MCF 10A (cell line): ENCODE results near the gene MTMR3. TPM values are rescaled to one million over a fixed set of nuclear protein-coding genes. Genes with fewer than 3 reads are reported as not detected.

Source experiments
- BruUV-seq: library from RNA; stranded (reverse); fragments of 400-500 nt; replicated peaks from 2 replicates; lab custom pipeline; 2021; lab: Mats Ljungman, UMichigan
- CTCF ChIA-PET: fragments of 300-600 bp; sonication (Branson Sonifier 250); formaldehyde crosslinking; extraction: SDS; loops from one replicate; lab custom pipeline; 2021; ENCODE audit warnings: antibody characterized with exemption, inconsistent platforms; lab: Yijun Ruan, JAX
- POLR2A ChIA-PET: fragments of 300-600, 350-650 bp; sonication (Branson Sonifier 250); formaldehyde crosslinking; extraction: SDS; loops from one replicate; lab custom pipeline; 2020; ENCODE audit warnings: antibody characterized with exemption, inconsistent platforms; lab: Yijun Ruan, JAX
- DNase-seq: peaks from one replicate; pipeline ENCODE4 v3.0.0-alpha.2; 2018; ENCODE audit not compliant: unreplicated experiment
- H3K27ac Mint-ChIP-seq: one replicate; pipeline ENCODE4 v1.8.0; 2022; ENCODE audit warnings: mild to moderate bottlenecking, low read depth, mixed read lengths; ENCODE audit not compliant: unreplicated experiment
- H3K27me3 Mint-ChIP-seq: one replicate; pipeline ENCODE4 v1.8.0; 2022; ENCODE audit warnings: mixed read lengths; ENCODE audit not compliant: insufficient read depth, unreplicated experiment
- H3K36me3 Mint-ChIP-seq: one replicate; pipeline ENCODE4 v1.8.0; 2022; ENCODE audit warnings: mild to moderate bottlenecking, moderate library complexity, mixed read lengths; ENCODE audit not compliant: insufficient read depth, unreplicated experiment
- H3K4me1 Mint-ChIP-seq: one replicate; pipeline ENCODE4 v1.8.0; 2022; ENCODE audit warnings: mixed read lengths; ENCODE audit not compliant: insufficient read depth, unreplicated experiment
- H3K4me3 Mint-ChIP-seq: one replicate; pipeline ENCODE4 v1.8.0; 2022; ENCODE audit warnings: mild to moderate bottlenecking, moderate library complexity, mixed read lengths; ENCODE audit not compliant: unreplicated experiment
- H3K9me3 Mint-ChIP-seq: one replicate; pipeline ENCODE4 v1.8.0; 2022; ENCODE audit warnings: mixed read lengths; ENCODE audit not compliant: unreplicated experiment
- intact Hi-C: fragments of 100-400 bp; cut with micrococcal nuclease; formaldehyde crosslinking; loops from 2 replicates; pipeline ENCODE4 v1.14.1; 2022
- total RNA-seq: library from RNA; stranded (reverse); gene quantifications from 2 replicates; pipeline ENCODE4 v1.2.3, GENCODE V29; 2022
- TF ChIP-seq, protein P1 (sequence below): fragments of 200-600 bp; IDR thresholded peaks from one replicate; pipeline ENCODE4 v1.8.0; 2022; ENCODE audit warnings: antibody characterized with exemption, mild to moderate bottlenecking; ENCODE audit not compliant: unreplicated experiment

MTMR3 gene
- total RNA-seq, 1 experiment from 2014 or later, result 34.4 TPM

DNA sequence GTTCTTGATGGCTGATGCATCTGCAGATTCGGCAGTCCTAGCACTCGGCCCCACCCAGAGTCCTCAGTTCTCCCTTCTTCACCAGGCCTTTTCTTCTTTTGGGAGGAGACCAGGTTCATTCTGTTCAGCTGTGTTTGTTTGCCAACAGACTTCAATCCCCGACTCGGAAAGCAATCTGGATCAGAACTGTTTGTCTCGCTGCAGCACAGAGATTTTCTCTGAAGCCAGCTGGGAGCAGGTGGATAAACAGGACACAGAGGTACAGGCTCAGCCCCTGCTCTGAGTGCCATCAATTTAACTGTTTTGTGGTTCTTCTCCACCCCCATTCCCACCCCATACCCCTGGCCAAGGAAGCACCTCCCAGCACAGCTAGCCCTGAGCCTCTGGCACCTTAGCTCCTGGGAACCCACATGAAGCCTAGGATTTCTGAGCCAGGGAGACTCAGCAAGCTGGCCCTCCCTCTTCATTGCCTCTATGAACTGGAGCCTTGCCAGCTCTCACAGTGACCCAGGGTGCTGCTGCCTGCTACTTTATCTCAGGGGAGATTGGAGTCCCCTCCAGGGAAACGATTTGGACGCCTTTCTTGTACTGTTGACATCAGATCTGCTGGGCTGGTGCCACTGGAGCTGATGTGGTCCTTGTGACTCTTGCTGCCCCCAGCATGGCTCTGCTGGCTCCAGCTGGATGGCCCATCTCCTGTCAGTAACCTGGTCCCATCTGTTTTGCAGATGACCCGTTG is 139.1 kb downstream of the MTMR3 start:
- BruUV-seq, result no TSS peak
- H3K4me1 Mint-ChIP-seq, result peaks cover 5% of the 10 kb centered on the region
- H3K27ac Mint-ChIP-seq, result peak overlapping the region; percentile 46
- TF ChIP-seq, protein P1, sequence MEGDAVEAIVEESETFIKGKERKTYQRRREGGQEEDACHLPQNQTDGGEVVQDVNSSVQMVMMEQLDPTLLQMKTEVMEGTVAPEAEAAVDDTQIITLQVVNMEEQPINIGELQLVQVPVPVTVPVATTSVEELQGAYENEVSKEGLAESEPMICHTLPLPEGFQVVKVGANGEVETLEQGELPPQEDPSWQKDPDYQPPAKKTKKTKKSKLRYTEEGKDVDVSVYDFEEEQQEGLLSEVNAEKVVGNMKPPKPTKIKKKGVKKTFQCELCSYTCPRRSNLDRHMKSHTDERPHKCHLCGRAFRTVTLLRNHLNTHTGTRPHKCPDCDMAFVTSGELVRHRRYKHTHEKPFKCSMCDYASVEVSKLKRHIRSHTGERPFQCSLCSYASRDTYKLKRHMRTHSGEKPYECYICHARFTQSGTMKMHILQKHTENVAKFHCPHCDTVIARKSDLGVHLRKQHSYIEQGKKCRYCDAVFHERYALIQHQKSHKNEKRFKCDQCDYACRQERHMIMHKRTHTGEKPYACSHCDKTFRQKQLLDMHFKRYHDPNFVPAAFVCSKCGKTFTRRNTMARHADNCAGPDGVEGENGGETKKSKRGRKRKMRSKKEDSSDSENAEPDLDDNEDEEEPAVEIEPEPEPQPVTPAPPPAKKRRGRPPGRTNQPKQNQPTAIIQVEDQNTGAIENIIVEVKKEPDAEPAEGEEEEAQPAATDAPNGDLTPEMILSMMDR, result no peak
- no peak for DNase-seq
- peaks cover 78% of the 10 kb centered on the region for H3K36me3 Mint-ChIP-seq
- ChIA-PET CTCF (interaction anchor here (2.0 kb wide), 1 partner anchor 17 kb away, joined by 10 read pairs; no protein-coding TSS in a partner anchor), POLR2A (interaction anchor here (0.6 to 1.0 kb wide), 2 partner anchors 201 to 306 kb away, joined by 3 read pairs; no protein-coding TSS in a partner anchor)
- no peak overlapping the region for H3K4me3 Mint-ChIP-seq
- no peaks in the 10 kb centered on the region for H3K27me3 Mint-ChIP-seq
- intact Hi-C loops, result no loop called here
- no peaks in the 10 kb centered on the region for H3K9me3 Mint-ChIP-seq

DNA sequence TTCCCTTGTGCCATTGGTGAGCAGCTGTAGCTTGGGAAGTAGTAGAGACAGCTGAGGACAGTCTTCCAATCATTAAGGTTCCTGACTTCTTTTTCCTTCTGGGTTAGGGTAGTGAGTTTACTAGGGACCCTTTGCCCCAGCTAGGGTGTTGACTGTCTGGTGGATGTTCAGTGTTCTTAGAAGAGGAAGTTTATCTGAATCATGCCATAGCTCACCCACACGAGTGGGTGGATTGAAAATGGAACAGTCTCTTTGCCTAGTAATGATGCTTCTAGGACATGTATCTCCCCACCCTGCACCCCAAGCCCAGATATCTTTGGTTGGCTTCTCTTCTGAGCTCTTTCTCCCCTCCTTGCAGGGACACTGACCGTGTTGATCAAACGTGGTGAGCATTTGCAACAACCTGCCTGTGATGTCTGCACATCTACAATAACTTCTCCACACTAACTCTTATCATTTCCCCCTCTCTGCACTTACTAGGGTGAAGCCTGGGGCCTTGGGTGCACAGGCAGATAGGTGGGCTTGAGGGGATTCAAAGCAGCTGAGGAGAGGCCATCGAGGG is 140.2 kb downstream of the MTMR3 start:
- BruUV-seq, result no TSS peak
- CTCF ChIA-PET, result interaction anchor here (0.6 to 1.1 kb wide), 2 partner anchors 129 to 387 kb away, joined by 4 read pairs; no protein-coding TSS in a partner anchor
- no peaks in the 10 kb centered on the region for H3K9me3 Mint-ChIP-seq
- DNase-seq, result no peak
- no peaks in the 10 kb centered on the region for H3K27me3 Mint-ChIP-seq
- H3K36me3 Mint-ChIP-seq, result peaks cover 69% of the 10 kb centered on the region
- H3K27ac Mint-ChIP-seq, result no peak overlapping the region
- POLR2A ChIA-PET, result interaction anchor here (0.6 kb wide), 1 partner anchor 712 kb away, joined by 3 read pairs; no protein-coding TSS in a partner anchor
- H3K4me1 Mint-ChIP-seq, result peaks cover 9% of the 10 kb centered on the region
- H3K4me3 Mint-ChIP-seq, result no peak overlapping the region
- TF ChIP-seq, protein P1, result no peak
- intact Hi-C loops, result no loop called here

- BruUV-seq, result no TSS peak
- H3K4me1 Mint-ChIP-seq, result peaks cover 9% of the 10 kb centered on the region
- intact Hi-C loops, result no loop called here
- CTCF ChIA-PET, result interaction anchor here (0.6 to 1.1 kb wide), 4 partner anchors 19 to 388 kb away, joined by 3 to 4 read pairs (median 4); no protein-coding TSS in a partner anchor
- H3K36me3 Mint-ChIP-seq, result peaks cover 69% of the 10 kb centered on the region
- H3K27me3 Mint-ChIP-seq, result no peaks in the 10 kb centered on the region
- no peak overlapping the region for H3K27ac Mint-ChIP-seq
- TF ChIP-seq, protein P1, result no peak
- no peak for DNase-seq
- no peaks in the 10 kb centered on the region for H3K9me3 Mint-ChIP-seq
- H3K4me3 Mint-ChIP-seq, result no peak overlapping the region
- POLR2A ChIA-PET, result interaction anchor here (0.7 kb wide), 1 partner anchor 26 kb away, joined by 3 read pairs; no protein-coding TSS in a partner anchor
Observed at GRCh38 chr22:30024231-30024630, 141.3 kb downstream of the MTMR3 start.

DNA sequence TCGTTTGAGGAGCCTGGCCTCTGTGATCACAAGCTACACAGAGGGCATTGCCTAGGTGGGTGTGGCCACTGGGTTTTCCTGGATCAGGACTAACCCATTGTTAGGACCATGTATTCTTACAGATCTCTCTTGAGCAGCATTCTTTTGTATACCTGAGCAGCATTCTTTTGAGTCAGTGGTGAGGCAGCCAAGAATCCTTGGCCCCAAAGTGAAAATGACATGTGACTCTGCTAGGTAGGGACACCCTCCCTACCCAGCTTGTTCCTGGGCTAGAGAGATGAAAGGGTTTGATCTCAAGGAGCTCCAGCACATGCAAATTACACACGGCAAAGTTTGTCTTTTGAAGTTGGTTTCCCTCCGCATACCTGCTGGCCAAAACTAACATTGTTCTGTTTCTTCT is 142.2 kb downstream of the MTMR3 start:
- no peaks in the 10 kb centered on the region for H3K27me3 Mint-ChIP-seq
- peaks cover 9% of the 10 kb centered on the region for H3K4me1 Mint-ChIP-seq
- CTCF ChIA-PET, result interaction anchor here (0.6 to 0.8 kb wide), 2 partner anchors 97 to 674 kb away, joined by 3 read pairs; no protein-coding TSS in a partner anchor
- TF ChIP-seq, protein P1, result no peak
- no peak for DNase-seq
- POLR2A ChIA-PET, result interaction anchor here (0.6 kb wide), 1 partner anchor 16 kb away, joined by 3 read pairs; no protein-coding TSS in a partner anchor
- H3K9me3 Mint-ChIP-seq, result no peaks in the 10 kb centered on the region
- H3K36me3 Mint-ChIP-seq, result peaks cover 61% of the 10 kb centered on the region
- BruUV-seq, result no TSS peak
- intact Hi-C loops, result no loop called here
- H3K27ac Mint-ChIP-seq, result no peak overlapping the region
- no peak overlapping the region for H3K4me3 Mint-ChIP-seq
